Measurements from ENCODE around the gene NYNRIN. TPM values are rescaled to one million over a fixed set of nuclear protein-coding genes. Genes with fewer than 3 reads are reported as not detected.

NYNRIN gene
- total RNA-seq, 4 donors from 2014 or later, result 8.0 to 21.2 (median 13.4) TPM

DNA sequence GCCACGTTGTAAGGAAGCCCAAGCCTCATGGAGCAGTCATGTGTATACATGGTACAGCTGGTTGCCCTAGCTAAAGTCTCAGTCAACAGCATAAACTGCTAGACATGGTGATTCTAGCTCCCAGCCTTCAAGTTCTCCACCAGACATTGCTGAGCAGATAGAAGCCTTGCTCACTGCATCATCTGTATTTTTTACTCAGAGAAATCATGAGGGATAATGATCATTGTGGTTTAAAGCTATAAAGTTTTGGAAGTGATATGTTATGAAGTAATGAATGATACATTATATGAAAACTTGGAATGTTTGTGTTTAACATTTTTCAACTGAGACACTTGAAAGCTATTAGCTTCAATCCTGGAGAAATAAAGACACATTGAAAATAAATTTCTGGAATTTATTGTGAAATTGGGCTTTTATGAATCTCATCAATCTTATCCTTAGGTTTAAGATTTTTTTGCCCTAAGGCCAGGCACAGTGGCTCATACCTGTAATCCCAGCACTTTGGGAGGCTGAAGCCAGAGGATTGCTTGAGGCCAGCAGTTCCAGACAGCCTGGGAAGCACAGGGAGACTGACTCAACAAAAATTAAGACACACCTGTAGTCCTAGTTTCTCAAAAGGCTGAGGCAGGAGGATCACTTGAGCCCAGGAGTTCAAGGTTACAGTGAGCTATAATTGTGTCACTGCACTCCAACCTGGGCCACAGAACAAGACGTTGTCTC lies 36.4 kb upstream of the NYNRIN start:
- 61% methylated on average over 2 of the region's 2 CpGs for WGBS
- no peak overlapping the region for H3K27ac ChIP-seq (replicated peaks in 1 of 4)
- H3K36me3 ChIP-seq, result no peaks in the 10 kb centered on the region
- no peaks in the 10 kb centered on the region for H3K27me3 ChIP-seq
- peaks cover 26 to 27% (median 27%) of the 10 kb centered on the region in 4 donors for H3K4me1 ChIP-seq
- intact Hi-C loops (cut with DNase I), result no loop called here
- TF ChIP-seq, protein P1, sequence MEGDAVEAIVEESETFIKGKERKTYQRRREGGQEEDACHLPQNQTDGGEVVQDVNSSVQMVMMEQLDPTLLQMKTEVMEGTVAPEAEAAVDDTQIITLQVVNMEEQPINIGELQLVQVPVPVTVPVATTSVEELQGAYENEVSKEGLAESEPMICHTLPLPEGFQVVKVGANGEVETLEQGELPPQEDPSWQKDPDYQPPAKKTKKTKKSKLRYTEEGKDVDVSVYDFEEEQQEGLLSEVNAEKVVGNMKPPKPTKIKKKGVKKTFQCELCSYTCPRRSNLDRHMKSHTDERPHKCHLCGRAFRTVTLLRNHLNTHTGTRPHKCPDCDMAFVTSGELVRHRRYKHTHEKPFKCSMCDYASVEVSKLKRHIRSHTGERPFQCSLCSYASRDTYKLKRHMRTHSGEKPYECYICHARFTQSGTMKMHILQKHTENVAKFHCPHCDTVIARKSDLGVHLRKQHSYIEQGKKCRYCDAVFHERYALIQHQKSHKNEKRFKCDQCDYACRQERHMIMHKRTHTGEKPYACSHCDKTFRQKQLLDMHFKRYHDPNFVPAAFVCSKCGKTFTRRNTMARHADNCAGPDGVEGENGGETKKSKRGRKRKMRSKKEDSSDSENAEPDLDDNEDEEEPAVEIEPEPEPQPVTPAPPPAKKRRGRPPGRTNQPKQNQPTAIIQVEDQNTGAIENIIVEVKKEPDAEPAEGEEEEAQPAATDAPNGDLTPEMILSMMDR (IDR thresholded peaks at IDR 0.05), result no peak
- TF ChIP-seq POLR2AphosphoS5 (IDR thresholded peaks at IDR 0.05) (no peak), POLR2A (IDR thresholded peaks at IDR 0.05; ENCODE audit: low read depth) (no peak), EP300 (IDR thresholded peaks at IDR 0.05) (no peak)
- no peaks in the 10 kb centered on the region for H3K9me3 ChIP-seq
- no peak for DNase-seq (ENCODE audit: extremely low spot score)
- H3K4me3 ChIP-seq, result no peak overlapping the region

DNA sequence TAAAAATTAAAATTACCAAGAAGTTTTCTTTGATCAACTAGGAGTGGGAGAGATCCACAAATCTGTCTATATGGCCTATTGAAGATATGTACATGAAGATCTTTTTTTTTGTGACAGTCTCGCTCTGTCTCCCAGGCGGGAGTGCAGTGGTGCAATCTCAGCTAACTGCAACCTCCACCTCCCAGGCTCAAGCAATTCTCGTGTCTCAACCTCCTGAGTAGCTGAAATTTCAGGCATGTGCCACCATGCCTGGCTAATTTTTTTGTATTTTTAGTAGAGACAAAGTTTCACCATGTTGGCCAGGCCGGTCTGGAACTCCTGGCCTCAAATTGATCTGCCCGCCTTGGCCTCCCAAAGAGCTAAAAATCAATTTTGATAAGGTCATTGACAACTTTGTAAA lies 35.4 kb upstream of the NYNRIN start:
- Histone ChIP-seq H3K9me3 (no peaks in the 10 kb centered on the region), H3K36me3 (no peaks in the 10 kb centered on the region), H3K4me1 (peaks cover 32 to 37% (median 34%) of the 10 kb centered on the region in 4 donors), H3K27ac (replicated peaks in 1 of 4) (no peak overlapping the region), H3K4me3 (no peak overlapping the region), H3K27me3 (no peaks in the 10 kb centered on the region)
- no peak for TF ChIP-seq POLR2AphosphoS5 (IDR thresholded peaks at IDR 0.05)
- TF ChIP-seq, protein P1 (IDR thresholded peaks at IDR 0.05), result no peak
- TF ChIP-seq POLR2A (IDR thresholded peaks at IDR 0.05; ENCODE audit: low read depth), result no peak
- TF ChIP-seq EP300 (IDR thresholded peaks at IDR 0.05), result no peak
- intact Hi-C loops (cut with DNase I), result no loop called here
- WGBS, result 87% methylated on average over 5 of the region's 5 CpGs
- no peak for DNase-seq (ENCODE audit: extremely low spot score)

DNA sequence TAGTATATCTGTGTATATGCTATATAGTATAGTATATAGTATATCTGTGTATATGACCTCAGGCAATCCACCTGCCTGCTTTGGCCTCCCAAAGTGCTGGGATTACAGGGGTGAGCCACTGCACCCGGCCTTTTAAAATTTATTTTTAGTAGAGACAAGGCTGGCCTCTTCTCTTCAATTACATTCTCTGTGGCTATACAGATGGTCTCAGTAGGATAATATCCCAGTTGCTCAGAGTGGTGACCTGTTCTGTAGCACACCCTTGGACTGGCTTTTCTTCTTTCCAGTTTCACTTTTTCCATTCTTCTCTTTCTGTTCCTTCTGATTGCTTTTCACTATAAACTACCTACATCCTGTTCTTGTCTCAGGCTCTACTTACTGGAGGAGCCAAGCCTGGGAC lies 34.0 kb upstream of the NYNRIN start:
- Histone ChIP-seq H3K4me1 (peaks cover 32 to 51% (median 48%) of the 10 kb centered on the region in 4 donors), H3K36me3 (peaks cover 0 to 5% (median under 1%) of the 10 kb centered on the region in 4 donors), H3K27me3 (no peaks in the 10 kb centered on the region), H3K27ac (replicated peaks in 1 of 4) (peak overlapping the region; percentile 97 to 98 (median 98)), H3K9me3 (no peaks in the 10 kb centered on the region), H3K4me3 (no peak overlapping the region)
- TF ChIP-seq POLR2AphosphoS5 (IDR thresholded peaks at IDR 0.05) (no peak), EP300 (IDR thresholded peaks at IDR 0.05) (no peak), POLR2A (IDR thresholded peaks at IDR 0.05; ENCODE audit: low read depth) (no peak)
- TF ChIP-seq, protein P1 (IDR thresholded peaks at IDR 0.05), result no peak
- 50% methylated on average over 1 of the region's 1 CpG for WGBS
- intact Hi-C loops (cut with DNase I), result no loop called here
- no peak for DNase-seq (ENCODE audit: extremely low spot score)

DNA sequence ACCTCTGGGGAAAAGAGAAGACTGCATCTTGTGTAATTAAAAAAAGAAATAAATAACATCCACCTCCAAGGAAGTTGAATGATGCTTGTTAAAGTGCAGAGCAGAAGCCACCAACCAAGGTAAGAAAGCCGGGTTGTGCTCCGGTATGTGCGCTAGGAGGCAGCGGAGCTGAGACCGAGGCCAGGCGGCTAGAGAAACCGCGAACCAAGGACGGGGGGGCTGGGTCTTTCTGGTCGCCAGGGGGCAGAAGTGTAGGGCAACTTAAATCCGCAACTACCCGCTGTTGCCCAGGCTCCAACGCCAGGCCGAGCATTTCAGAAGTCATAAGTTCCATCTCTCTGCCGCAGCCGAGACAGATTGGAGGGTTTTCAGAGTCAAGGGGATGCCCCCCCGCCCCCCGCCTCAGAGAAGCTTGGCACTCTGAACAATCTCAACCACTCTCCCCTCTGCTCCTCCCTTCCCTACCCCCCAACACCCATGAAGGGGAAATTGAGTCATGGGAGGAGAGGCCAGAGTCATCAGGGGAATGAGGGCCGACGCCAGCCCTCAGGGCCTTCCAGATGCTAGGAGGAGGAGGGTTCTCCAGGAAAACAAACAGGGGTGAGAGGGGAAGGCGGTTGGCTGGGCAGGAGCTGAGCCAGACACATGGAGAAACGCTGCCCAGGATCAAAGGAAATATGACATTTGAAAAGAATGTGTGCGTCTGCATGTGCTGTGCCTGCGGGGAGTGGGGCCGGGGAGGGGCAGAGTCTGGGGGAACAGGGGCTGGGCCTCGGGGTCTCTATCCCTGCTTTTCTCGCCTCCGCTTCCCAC lies 33.0 kb upstream of the NYNRIN start:
- H3K9me3 ChIP-seq, result no peaks in the 10 kb centered on the region
- intact Hi-C loops (cut with DNase I), result loop anchor here (1.0 kb wide), 1 partner anchor 65 kb away; no protein-coding TSS in a partner anchor

More for the DNA sequence above, 33.0 kb upstream of the NYNRIN start:
- peaks cover 33 to 61% (median 58%) of the 10 kb centered on the region in 4 donors for H3K4me1 ChIP-seq
- H3K27me3 ChIP-seq, result no peaks in the 10 kb centered on the region
- peak overlapping the region; percentile 80 to 81 (median 80) for H3K4me3 ChIP-seq
- H3K36me3 ChIP-seq, result peaks cover 0 to 6% (median 3%) of the 10 kb centered on the region in 4 donors
- WGBS, result 5% methylated on average over 26 of the region's 28 CpGs
- H3K27ac ChIP-seq (replicated peaks in 1 of 4), result peak overlapping the region; percentile 97 to 98 (median 98)
- TF ChIP-seq, protein P1 (IDR thresholded peaks at IDR 0.05), result peak; percentile 89 to 96 (median 91)
- TF ChIP-seq EP300 (IDR thresholded peaks at IDR 0.05) (no peak), POLR2A (IDR thresholded peaks at IDR 0.05; ENCODE audit: low read depth) (no peak), POLR2AphosphoS5 (IDR thresholded peaks at IDR 0.05) (peak; percentile 67 to 70)
- DNase-seq (ENCODE audit: extremely low spot score), result peak; percentile 96

Data from esophagus muscularis mucosa (tissue), 4 donors.